Prostate gland (tissue), 2 donors: ENCODE results near the gene NEURL1B. TPM values are rescaled to one million over a fixed set of nuclear protein-coding genes. Genes with fewer than 3 reads are reported as not detected.

Experiments
- DNase-seq: peaks from one replicate; pipeline ENCODE4 v3.0.0-alpha.2; 2019; ENCODE audit warnings: low spot score
- H3K27ac ChIP-seq, 2 donors: fragments of 200-600 bp; sonication (generic); 2 replicates each; pipeline ENCODE4 v1.5.1; 2017 to 2019
- H3K27me3 ChIP-seq: fragments of 200-600 bp; sonication (generic); replicated peaks from 2 replicates; pipeline ENCODE4 v1.5.1; 2019; ENCODE audit not compliant: insufficient read depth
- H3K36me3 ChIP-seq, 2 donors: fragments of 200-600 bp; sonication (generic); 1 replicate in 1 of 2; 2 replicates in 1 of 2; pipeline versions ENCODE4 v1.5.1 to v1.8.1; 2017 to 2019
- H3K4me1 ChIP-seq: fragments of 200-600 bp; sonication (generic); replicated peaks from 2 replicates; pipeline ENCODE4 v1.5.1; 2019
- H3K4me3 ChIP-seq, 2 donors: fragments of 200-600 bp; sonication (generic); 2 replicates each; pipeline ENCODE4 v1.5.1; 2017 to 2019
- H3K9me3 ChIP-seq: fragments of 200-600 bp; sonication (generic); 2 replicates; pipeline ENCODE4 v1.5.1; 2017
- CTCF ChIP-seq, 4 experiments: fragments of 200-600 bp in 2 of 4; fragments of 450-650 bp in 2 of 4; sonication (generic) in 2 of 4; IDR thresholded peaks; 1 replicate in 3 of 4; 2 replicates in 1 of 4; pipeline ENCODE4 v1.5.1; 2016 to 2019; ENCODE audit warnings: antibody characterized with exemption in 4 of 4, mild to moderate bottlenecking in 2 of 4, moderate library complexity in 2 of 4
- POLR2A ChIP-seq: fragments of 450-650 bp; IDR thresholded peaks from one replicate; pipeline ENCODE4 v1.6.1; 2016; ENCODE audit warnings: antibody characterized with exemption, mild to moderate bottlenecking
- POLR2AphosphoS5 ChIP-seq: sonication (generic); formaldehyde crosslinking; IDR thresholded peaks from one replicate; pipeline ENCODE4 v1.6.1; 2017; ENCODE audit warnings: antibody characterized with exemption
- WGBS: methylation state at CpG from one replicate; pipeline ENCODE4 v1.1.5; 2018; 5-methylcytosine and 5-hydroxymethylcytosine counted together
- intact Hi-C: fragments of 100-400 bp; cut with DNase I; formaldehyde crosslinking; loops from one replicate; pipeline ENCODE4 v1.14.2; 2022
- total RNA-seq, 2 donors: library from RNA; depleted of rRNA; stranded (reverse); fragments of >200 nt; gene quantifications; one replicate each; pipeline ENCODE4 v1.1.0, GENCODE V29; 2016

The NEURL1B gene
- total RNA-seq, 2 donors from 2014 or later = 23.9 to 39.9 TPM

GRCh38 chr5:172641359-172642050, 442 bp downstream of the NEURL1B start:
- TF ChIP-seq CTCF (IDR thresholded peaks at IDR 0.05) (no peak), POLR2A (no peak), POLR2AphosphoS5 (no peak)
- peak overlapping the region; percentile 83 to 86 for H3K27ac ChIP-seq
- H3K4me3 ChIP-seq = peak overlapping the region; percentile 62 to 83
- intact Hi-C loops = loop anchor here (1.0 to 5.0 kb wide), 3 partner anchors 56 to 164 kb away; no protein-coding TSS in a partner anchor
- under 1% methylated on average over 63 of the region's 73 CpGs for WGBS
- no peaks in the 10 kb centered on the region for H3K9me3 ChIP-seq
- no peaks in the 10 kb centered on the region for H3K27me3 ChIP-seq
- no peak for DNase-seq
- H3K36me3 ChIP-seq = no peaks in the 10 kb centered on the region
- H3K4me1 ChIP-seq = peaks cover 3% of the 10 kb centered on the region

- 25% methylated on average over 14 of the region's 14 CpGs for WGBS
Observed at GRCh38 chr5:172642051-172642409, 967 bp downstream of the NEURL1B start.

GRCh38 chr5:172642486-172642885, 1.4 kb downstream of the NEURL1B start:
- H3K4me1 ChIP-seq = peaks cover 3% of the 10 kb centered on the region
- peak overlapping the region; percentile 83 to 86 for H3K27ac ChIP-seq
- WGBS = 41% methylated on average over 4 of the region's 4 CpGs
- H3K27me3 ChIP-seq = no peaks in the 10 kb centered on the region
- peak overlapping the region; percentile 62 to 83 for H3K4me3 ChIP-seq
- intact Hi-C loops = loop anchor here (5.0 kb wide), 2 partner anchors 85 to 165 kb away; no protein-coding TSS in a partner anchor
- no peak for DNase-seq
- H3K9me3 ChIP-seq = no peaks in the 10 kb centered on the region
- TF ChIP-seq POLR2A (no peak), POLR2AphosphoS5 (no peak), CTCF (IDR thresholded peaks at IDR 0.05) (no peak)
- no peaks in the 10 kb centered on the region for H3K36me3 ChIP-seq

More at GRCh38 chr5:172642051-172642409, 967 bp downstream of the NEURL1B start:
- Histone ChIP-seq H3K4me1 (peaks cover 3% of the 10 kb centered on the region), H3K36me3 (no peaks in the 10 kb centered on the region), H3K9me3 (no peaks in the 10 kb centered on the region), H3K4me3 (peak overlapping the region; percentile 62 to 83), H3K27me3 (no peaks in the 10 kb centered on the region), H3K27ac (peak overlapping the region; percentile 83 to 86)
- intact Hi-C loops = loop anchor here (5.0 kb wide), 2 partner anchors 85 to 165 kb away; no protein-coding TSS in a partner anchor
- TF ChIP-seq POLR2AphosphoS5 = no peak
- TF ChIP-seq POLR2A = no peak
- no peak for TF ChIP-seq CTCF (IDR thresholded peaks at IDR 0.05)
- no peak for DNase-seq

GRCh38 chr5:172642926-172643871, 2.1 kb downstream of the NEURL1B start:
- WGBS = 37% methylated on average over 16 of the region's 16 CpGs
- Histone ChIP-seq H3K4me1 (peaks cover 3% of the 10 kb centered on the region), H3K9me3 (no peaks in the 10 kb centered on the region), H3K4me3 (peak overlapping the region; percentile 62 to 83), H3K27me3 (no peaks in the 10 kb centered on the region), H3K36me3 (no peaks in the 10 kb centered on the region), H3K27ac (peak overlapping the region; percentile 83 to 86)
- TF ChIP-seq CTCF (IDR thresholded peaks at IDR 0.05) = no peak
- no peak for TF ChIP-seq POLR2A
- no peak for TF ChIP-seq POLR2AphosphoS5
- intact Hi-C loops = loop anchor here (5.0 kb wide), 2 partner anchors 86 to 166 kb away; no protein-coding TSS in a partner anchor
- peak; percentile 14 for DNase-seq
